ENCODE measurements around the gene SEC63. TPM values are rescaled to one million over a fixed set of nuclear protein-coding genes. Genes with fewer than 3 reads are reported as not detected.

The SEC63 gene
- total and polyA plus RNA-seq, 9 donors, result 33.8 to 198 (median 122) TPM

DNA sequence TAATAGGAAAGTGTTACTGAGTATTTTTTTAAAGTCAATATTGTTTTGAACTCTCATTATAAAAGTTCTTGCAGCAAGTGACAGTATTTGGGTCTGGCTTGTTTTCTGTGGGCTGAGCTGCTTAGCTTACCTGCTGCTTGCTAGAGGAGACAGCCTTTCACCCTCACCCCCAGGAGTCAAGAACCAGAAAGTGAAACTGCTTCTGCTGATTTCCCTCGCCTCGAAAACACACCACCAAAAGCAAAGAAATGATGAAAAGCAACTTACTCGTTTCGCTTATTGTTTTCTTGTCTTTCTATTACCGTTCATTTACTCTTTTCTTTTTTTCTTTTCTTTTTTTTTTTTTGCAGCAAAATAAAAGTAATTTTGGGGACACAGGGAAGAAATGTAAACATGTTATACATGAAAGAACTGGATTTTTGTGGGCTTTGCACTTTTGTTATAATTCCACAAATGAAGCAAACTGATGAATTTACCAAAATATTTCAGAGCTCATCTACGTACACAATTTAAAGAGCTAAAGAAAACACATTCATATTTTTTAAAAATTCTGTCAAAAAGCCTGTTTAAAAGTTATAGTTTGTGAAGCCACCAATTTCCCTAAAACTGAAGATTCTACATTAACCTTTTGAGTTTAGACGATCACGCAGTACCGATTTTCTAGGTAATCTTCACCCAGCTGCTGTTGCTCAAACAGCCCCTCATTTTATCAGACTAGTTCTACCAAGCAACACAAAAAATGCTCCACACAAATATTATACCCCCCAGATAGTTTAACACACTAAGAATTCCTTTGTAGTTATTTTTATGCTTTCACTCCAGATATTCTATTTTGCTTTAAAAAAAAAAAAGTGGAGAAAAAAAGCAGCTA, 135.6 kb downstream of the SEC63 start:
- DNase-seq, result peak in 1 of 5 donors; percentile 19
- WGBS, 3 donors, result 11 to 30% (median 15%) methylated on average over 9 of the region's 9 CpGs
- no peaks in the 10 kb centered on the region for H3K36me3 ChIP-seq
- intact Hi-C loops (cut with DNase I), result no loop called here
- peaks cover 2% of the 10 kb centered on the region for H3K4me1 ChIP-seq (ENCODE audit: insufficient read depth)
- H3K9me3 ChIP-seq, result no peaks in the 10 kb centered on the region
- no peak overlapping the region for H3K27ac ChIP-seq
- no peaks in the 10 kb centered on the region for H3K27me3 ChIP-seq
- H3K4me3 ChIP-seq, result no peak overlapping the region
- no peak for TF ChIP-seq CTCF (IDR thresholded peaks at IDR 0.05)
- TF ChIP-seq EP300 (IDR thresholded peaks at IDR 0.05), result no peak
- TF ChIP-seq POLR2A (IDR thresholded peaks at IDR 0.05), result no peak

GRCh38 chr6:107821591-107821990, 136.4 kb downstream of the SEC63 start:
- Histone ChIP-seq H3K36me3 (no peaks in the 10 kb centered on the region), H3K9me3 (no peaks in the 10 kb centered on the region), H3K27ac (peak overlapping the region in 1 of 2 donors; percentile 4), H3K27me3 (no peaks in the 10 kb centered on the region), H3K4me1 (ENCODE audit: insufficient read depth) (peaks cover 2% of the 10 kb centered on the region), H3K4me3 (no peak overlapping the region)
- intact Hi-C loops (cut with DNase I), result no loop called here
- no peak for DNase-seq
- WGBS, 3 donors, result 81 to 89% (median 85%) methylated on average over 5 of the region's 5 CpGs
- TF ChIP-seq EP300 (IDR thresholded peaks at IDR 0.05) (no peak), CTCF (IDR thresholded peaks at IDR 0.05) (no peak), POLR2A (IDR thresholded peaks at IDR 0.05) (no peak)

GRCh38 chr6:107820338-107821261, 137.4 kb downstream of the SEC63 start:
- Histone ChIP-seq H3K4me3 (no peak overlapping the region), H3K27ac (peak overlapping the region in 1 of 2 donors; percentile 4), H3K9me3 (no peaks in the 10 kb centered on the region), H3K4me1 (ENCODE audit: insufficient read depth) (peaks cover 5% of the 10 kb centered on the region), H3K27me3 (no peaks in the 10 kb centered on the region), H3K36me3 (no peaks in the 10 kb centered on the region)
- DNase-seq, result no peak
- intact Hi-C loops (cut with DNase I), result no loop called here
- TF ChIP-seq EP300 (IDR thresholded peaks at IDR 0.05) (no peak), POLR2A (IDR thresholded peaks at IDR 0.05) (no peak), CTCF (IDR thresholded peaks at IDR 0.05) (no peak)
- WGBS, 3 donors, result 42 to 49% (median 45%) methylated on average over 17 of the region's 17 CpGs

GRCh38 chr6:107819964-107820337, 138.1 kb downstream of the SEC63 start:
- Histone ChIP-seq H3K27ac (no peak overlapping the region), H3K4me1 (ENCODE audit: insufficient read depth) (peaks cover 5% of the 10 kb centered on the region), H3K9me3 (no peaks in the 10 kb centered on the region), H3K27me3 (no peaks in the 10 kb centered on the region), H3K4me3 (no peak overlapping the region), H3K36me3 (no peaks in the 10 kb centered on the region)
- intact Hi-C loops (cut with DNase I), result no loop called here
- WGBS, 3 donors, result 65 to 75% (median 69%) methylated on average over 5 of the region's 5 CpGs
- no peak for TF ChIP-seq EP300 (IDR thresholded peaks at IDR 0.05)
- TF ChIP-seq POLR2A (IDR thresholded peaks at IDR 0.05), result no peak
- no peak for TF ChIP-seq CTCF (IDR thresholded peaks at IDR 0.05)
- no peak for DNase-seq

Measured in ovary (tissue), 9 donors.